Measurements from ENCODE around the gene ZSWIM4.

- no peak for TF ChIP-seq CTCF (IDR thresholded peaks at IDR 0.05 in 8 of 11, conservative IDR thresholded peaks at IDR 0.05 in 3 of 11)
- TF ChIP-seq POLR2A (IDR thresholded peaks at IDR 0.05): no peak
Measured at GRCh38 chr19:13877303-13877702, 82.1 kb downstream of the ZSWIM4 start.

Data from spleen (tissue), 7 donors.